Brain microvascular endothelial cell (primary cell): ENCODE data around the gene MARCHF3.

ENCODE experiments used
- DNase-seq: peaks from one replicate; pipeline ENCODE4 v3.0.0-alpha.2; 2020
- H3K27ac ChIP-seq: fragments of 250-450 bp; sonication (Bioruptor Pico); 2 replicates; pipeline ENCODE4 v1.5.1; 2020; ENCODE audit warnings: mild to moderate bottlenecking, moderate library complexity
- H3K27me3 ChIP-seq: fragments of 250-450 bp; sonication (Bioruptor Pico); replicated peaks from 2 replicates; pipeline ENCODE4 v1.5.1; 2020; ENCODE audit warnings: mild to moderate bottlenecking
- H3K36me3 ChIP-seq: fragments of 250-450 bp; sonication (Bioruptor Pico); replicated peaks from 2 replicates; pipeline ENCODE4 v1.5.1; 2020; ENCODE audit warnings: mild to moderate bottlenecking
- H3K4me3 ChIP-seq: 2 replicates; pipeline ENCODE4 v1.5.1; 2011; ENCODE audit warnings: low read depth, mild to moderate bottlenecking, control low read depth, low read length, moderate library complexity
- in situ Hi-C: cut with HindIII; loops from 2 replicates; pipeline ENCODE4 v1.10.0; 2017; ENCODE audit warnings: low sequenced_read_pairs, low pct_ligation_motif_present
- TF ChIP-seq, protein P1 (sequence below): IDR thresholded peaks from 2 replicates; pipeline ENCODE4 v1.5.1; 2011; ENCODE audit warnings: low read depth, mild to moderate bottlenecking, moderate library complexity, low read length, control low read depth, inconsistent platforms; ENCODE audit errors: missing control alignments

Gene MARCHF3

DNA sequence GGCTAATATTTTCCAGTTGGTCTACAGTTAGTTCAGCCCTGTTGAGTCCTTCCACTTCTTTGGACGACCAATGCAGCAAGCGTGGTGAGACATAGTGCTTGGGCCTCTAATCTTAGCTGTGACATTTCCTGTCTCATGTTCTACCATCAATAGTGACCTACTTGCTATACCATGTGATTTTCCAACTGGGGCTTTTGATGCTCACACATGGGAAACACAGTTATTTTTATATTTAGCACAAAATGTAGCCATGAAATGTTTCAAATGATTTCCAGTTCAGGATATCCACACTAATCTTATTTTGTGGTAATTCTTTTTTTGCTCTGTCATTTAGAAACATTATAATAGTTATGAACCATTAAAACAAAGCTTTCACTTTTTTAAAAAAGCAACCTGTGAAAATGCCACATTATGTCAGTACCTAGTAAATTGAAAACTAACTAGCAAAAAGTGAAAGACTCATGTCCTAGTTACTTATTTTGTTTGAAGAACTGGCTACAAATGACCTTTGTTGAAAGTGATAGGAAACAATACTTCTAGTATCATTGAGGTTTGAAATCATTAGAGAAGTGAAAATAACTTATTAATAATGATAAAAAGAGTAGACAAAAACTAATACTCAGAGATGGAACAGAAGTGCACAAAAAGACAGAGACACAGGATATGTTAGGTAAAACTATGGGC lies 18.3 kb downstream of the MARCHF3 start:
- Histone ChIP-seq H3K27ac (no peak overlapping the region), H3K4me3 (no peak overlapping the region), H3K27me3 (no peaks in the 10 kb centered on the region), H3K36me3 (no peaks in the 10 kb centered on the region)
- in situ Hi-C loops: no loop called here
- TF ChIP-seq, protein P1, sequence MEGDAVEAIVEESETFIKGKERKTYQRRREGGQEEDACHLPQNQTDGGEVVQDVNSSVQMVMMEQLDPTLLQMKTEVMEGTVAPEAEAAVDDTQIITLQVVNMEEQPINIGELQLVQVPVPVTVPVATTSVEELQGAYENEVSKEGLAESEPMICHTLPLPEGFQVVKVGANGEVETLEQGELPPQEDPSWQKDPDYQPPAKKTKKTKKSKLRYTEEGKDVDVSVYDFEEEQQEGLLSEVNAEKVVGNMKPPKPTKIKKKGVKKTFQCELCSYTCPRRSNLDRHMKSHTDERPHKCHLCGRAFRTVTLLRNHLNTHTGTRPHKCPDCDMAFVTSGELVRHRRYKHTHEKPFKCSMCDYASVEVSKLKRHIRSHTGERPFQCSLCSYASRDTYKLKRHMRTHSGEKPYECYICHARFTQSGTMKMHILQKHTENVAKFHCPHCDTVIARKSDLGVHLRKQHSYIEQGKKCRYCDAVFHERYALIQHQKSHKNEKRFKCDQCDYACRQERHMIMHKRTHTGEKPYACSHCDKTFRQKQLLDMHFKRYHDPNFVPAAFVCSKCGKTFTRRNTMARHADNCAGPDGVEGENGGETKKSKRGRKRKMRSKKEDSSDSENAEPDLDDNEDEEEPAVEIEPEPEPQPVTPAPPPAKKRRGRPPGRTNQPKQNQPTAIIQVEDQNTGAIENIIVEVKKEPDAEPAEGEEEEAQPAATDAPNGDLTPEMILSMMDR: no peak
- DNase-seq: no peak

DNA sequence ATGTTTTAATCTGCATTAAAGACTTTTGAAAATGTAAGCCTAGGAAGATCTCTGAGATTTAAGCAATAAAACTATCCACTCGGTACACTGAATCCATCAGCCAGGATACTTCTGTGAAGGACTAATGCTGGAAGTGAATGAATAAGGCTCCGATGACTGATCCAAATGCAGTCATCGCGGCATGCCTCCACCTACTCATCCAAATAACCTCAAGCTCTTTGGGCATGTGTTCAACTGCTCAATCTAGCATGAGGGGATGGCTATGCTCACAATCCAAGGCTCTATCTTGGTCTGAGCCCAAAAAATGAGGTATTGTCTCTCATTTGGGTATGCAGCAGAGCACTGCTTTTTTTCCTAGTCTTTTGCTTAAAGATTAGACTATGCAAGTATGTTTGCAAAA lies 19.2 kb downstream of the MARCHF3 start:
- Histone ChIP-seq H3K27me3 (no peaks in the 10 kb centered on the region), H3K27ac (no peak overlapping the region), H3K36me3 (no peaks in the 10 kb centered on the region), H3K4me3 (no peak overlapping the region)
- TF ChIP-seq, protein P1: no peak
- DNase-seq: peak; percentile 61
- in situ Hi-C loops: no loop called here

DNA sequence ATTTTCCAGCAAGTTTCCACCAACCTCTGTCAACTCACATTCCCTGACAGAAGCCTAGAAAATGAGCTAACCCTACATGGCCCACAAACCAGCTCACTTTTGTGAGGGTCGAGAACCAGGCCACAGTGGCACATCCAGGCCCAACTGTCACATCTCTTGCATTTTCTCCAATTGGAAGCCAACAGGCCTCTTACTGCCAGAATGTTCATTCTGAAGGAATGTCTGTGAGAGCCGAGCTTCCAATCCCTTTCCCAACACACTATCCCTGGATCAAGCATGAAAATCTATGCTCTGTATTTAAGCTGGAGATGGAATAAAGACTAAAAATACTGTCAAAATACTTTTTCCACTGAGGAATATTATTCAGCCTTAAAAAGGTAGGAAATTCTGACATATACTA lies 20.0 kb downstream of the MARCHF3 start:
- Histone ChIP-seq H3K27me3 (no peaks in the 10 kb centered on the region), H3K4me3 (no peak overlapping the region), H3K27ac (no peak overlapping the region), H3K36me3 (no peaks in the 10 kb centered on the region)
- in situ Hi-C loops: no loop called here
- TF ChIP-seq, protein P1: no peak
- no peak for DNase-seq

DNA sequence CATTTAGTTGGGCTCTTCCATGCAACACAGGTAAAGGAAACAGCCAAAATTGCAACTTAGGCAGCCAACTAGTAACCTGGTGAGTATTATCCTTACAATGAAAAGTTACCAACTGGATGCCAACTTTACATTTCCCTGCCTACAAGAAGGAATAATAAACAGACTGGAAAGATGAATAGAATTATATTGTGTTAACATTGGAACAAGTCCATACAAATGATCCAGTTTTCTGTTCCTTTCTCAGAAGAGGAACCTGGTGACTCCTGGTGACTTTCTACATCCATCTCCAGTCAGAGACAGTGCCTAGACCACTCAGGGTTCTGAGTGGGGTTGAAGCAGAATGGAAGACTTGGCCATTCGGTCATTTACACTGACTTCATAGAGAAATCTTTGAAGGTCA lies 20.6 kb downstream of the MARCHF3 start:
- H3K27me3 ChIP-seq: no peaks in the 10 kb centered on the region
- no peak overlapping the region for H3K27ac ChIP-seq
- TF ChIP-seq, protein P1: no peak
- in situ Hi-C loops: no loop called here
- H3K4me3 ChIP-seq: no peak overlapping the region
- H3K36me3 ChIP-seq: no peaks in the 10 kb centered on the region
- no peak for DNase-seq

DNA sequence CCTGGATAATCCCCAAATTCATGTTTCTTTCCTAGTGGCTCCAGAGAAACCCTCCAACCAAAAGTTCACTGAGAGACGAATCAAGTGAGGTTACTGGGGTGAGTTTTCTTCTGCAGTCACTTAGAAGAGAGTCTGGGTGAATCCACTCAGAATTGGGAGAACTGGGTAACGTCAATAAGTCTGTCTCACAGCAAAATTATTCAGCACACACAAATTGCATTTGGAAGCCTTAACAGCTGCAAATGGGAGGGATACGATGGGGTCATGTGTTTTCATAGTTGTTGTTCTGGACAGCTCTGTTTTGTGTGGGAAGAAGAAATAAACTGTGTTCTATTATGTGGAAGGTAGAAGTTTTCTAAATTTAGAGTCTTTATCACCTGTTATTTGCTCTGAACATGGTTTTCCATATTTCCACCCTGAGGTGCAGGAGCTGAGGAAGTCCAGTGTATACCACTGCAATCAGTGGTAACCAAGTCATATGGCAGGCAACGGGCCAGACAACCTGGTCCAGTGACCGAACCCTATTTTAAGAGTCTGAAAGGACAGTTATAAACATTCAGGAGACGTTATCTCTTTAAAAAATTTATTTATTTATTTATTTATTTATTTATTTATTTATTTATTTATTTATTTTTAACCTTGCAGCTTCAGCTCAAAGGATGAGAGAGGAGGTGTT lies 21.9 kb downstream of the MARCHF3 start:
- in situ Hi-C loops: no loop called here
- TF ChIP-seq, protein P1: no peak
- no peak for DNase-seq
- Histone ChIP-seq H3K27me3 (no peaks in the 10 kb centered on the region), H3K27ac (no peak overlapping the region), H3K4me3 (no peak overlapping the region), H3K36me3 (no peaks in the 10 kb centered on the region)
